NCI-H2171 (cell line): ENCODE measurements around the gene FASN.

Source experiments
- DNase-seq: peaks from one replicate; lab custom pipeline; 2025; lab: John Stamatoyannopoulos, UW

FASN gene

DNA sequence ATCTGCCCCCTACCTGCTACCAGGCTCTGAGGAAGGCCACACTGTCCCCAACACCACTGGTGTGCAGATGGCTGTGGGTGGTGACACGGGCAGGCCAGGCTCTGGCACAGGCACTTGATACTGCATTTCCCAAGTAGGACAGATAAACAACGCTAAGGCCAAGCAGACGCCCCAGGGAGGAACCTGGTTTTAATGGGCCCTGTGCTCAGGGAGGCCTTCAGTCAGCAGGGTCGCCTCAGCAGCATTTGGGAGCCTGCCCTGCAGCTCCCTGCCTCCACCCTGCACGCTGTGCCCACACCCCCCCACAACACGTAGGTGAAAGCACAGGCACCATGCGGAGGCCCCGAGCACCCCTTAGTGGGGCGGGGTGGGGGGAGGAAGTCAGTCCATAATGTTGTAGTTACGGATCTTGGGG lies 3.3 kb upstream of the FASN start:
- DNase-seq, result no peak

DNA sequence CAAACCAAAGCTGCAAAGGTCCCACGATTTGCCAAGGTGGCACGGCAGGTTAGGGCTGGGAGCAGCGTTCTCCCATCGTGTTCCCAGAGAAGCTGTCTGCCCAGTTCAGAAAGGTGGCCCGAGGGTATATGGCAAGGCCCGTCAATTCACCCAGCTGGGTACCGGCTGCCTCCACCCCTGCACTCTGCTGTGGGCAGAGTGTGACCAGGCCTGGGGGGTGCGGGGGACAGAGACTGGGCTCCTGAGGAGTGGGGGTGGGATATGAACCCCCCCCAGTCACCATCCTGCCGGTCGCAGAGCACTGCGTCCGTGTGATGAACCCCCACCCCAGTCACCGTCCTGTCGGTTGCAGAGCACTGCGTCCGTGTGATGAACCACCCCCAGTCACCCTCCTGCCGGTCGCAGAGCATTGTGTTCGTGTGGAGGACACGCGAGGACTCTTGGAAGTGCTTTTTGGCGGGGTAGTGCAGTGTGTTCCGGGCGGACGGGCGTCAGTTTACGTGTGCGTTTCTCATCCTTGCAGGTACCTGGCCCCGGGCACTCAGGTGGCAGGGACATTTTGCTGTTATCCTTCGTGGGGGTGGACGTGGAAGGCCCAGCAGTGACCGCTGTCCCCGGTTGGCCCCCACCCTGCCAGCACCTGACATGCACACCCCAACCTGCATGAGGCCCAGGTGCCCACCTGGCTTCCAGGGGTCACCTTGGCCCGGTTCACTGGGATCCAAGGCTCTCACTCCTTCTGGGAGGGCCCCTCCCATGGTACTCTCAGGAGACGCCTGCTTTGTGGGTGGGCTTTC lies 2.7 kb upstream of the FASN start:
- no peak for DNase-seq

DNA sequence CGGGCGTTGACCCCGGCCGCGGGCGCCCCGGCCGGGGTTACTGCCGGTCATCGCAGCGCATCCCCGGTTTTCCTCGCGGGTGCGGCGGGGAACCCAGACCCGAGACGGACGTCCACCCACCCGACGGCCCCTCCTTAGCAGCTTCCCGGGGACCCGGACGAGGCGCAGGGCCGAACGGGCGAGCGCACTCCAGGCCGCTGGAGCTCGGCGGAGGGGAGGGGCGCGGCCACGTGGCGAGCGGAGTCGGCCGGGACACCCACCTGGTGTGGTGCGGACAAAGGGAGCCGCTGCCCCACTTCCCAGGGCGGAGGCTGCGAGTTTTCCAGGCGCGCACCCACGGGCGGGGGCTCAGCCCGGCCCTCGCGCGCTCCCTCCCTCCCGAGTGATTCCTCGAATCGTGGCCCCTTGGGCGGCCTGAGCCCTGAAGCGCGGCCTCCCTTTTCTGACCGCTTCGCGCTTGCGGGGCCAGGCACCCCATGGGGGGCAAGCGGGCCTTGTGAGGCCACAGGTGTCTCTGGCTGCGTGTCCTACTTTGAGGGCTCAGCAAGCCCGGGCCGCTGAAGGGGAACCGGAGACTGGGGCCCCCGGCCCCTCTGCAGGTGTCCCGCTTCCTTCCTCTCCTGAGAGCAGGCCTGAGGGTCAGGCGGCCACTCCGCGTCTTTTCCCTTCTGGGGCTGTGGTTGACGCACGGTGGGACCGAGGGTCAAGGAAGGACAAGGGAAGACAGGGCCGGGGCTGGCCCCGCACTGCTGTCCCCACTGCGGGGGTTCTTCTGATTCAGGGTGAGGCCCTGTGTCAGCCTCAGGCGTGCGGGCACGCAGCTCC lies 1.1 kb upstream of the FASN start:
- no peak for DNase-seq

DNA sequence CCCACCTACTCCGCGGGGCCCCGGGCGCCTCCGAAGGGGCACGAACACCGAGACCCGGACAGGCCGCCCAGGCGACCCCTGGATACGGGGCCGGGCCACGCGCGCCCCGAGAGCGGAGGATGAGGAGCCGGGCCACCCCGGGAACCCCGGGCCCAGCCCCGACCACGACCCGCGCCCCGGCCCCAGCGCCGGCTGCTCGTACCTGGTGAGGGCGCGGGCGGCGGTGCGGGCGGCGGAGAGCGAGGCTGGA lies 192 bp downstream of the FASN start:
- DNase-seq, result no peak

DNA sequence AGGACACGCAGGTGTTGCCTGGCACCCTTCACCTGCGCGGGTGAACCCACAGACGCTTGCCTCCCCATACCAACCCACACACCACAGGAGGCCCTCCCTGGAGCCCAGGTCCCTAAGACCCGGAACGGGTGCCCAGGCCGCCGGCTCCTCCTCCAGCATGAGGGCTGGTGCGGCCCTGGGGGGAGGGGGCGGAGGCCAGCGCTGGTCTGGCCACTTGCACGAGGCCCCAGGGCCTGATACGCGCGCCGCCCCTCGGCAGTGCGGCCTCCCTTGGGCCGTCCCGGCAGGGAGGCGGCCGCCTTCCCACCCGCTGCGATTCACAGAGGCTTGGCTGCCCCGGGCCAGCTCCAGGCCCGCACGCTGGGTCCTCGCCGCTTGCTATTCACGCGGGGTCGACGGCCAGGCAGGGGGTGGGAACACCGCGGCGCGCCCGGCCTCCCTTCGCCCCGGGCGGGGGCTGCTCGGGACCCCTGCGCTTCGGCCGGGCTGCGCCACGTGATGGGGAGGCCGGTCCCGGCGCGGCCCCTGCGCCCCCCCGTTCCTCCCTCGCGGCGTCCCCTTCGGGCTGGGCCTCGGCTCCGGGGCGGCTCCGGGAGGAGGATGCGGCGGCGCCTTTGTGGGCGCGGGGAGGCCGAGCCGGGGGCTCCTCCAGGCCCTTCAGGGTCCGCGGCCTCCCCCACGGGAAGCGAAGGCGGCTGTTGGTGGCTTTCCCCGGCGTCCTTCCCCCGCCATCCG lies 685 bp downstream of the FASN start:
- no peak for DNase-seq

DNA sequence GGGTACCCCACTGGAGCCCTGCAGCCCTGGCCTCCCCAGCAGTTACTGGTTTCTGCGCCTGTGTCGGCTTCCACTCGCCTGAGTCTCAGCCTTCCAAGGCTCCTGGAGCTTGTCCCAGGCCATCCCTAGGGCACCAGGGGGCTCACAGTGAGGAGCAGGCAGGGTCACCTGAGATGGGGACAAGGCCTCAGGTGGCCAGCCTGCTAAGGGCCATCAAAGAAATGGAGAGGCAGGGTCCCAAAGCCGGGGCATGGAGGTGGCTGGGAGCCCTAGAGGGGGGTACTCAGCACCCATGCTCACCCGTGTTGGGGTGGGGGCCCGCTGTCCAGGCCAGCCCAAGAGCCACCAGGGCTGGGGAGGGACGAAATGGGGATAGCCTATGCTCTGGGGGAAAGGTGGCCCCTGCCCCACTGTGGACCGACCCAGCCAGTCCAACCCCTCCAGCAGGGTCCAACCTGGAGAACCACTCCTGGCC lies 1.3 kb downstream of the FASN start:
- no peak for DNase-seq

DNA sequence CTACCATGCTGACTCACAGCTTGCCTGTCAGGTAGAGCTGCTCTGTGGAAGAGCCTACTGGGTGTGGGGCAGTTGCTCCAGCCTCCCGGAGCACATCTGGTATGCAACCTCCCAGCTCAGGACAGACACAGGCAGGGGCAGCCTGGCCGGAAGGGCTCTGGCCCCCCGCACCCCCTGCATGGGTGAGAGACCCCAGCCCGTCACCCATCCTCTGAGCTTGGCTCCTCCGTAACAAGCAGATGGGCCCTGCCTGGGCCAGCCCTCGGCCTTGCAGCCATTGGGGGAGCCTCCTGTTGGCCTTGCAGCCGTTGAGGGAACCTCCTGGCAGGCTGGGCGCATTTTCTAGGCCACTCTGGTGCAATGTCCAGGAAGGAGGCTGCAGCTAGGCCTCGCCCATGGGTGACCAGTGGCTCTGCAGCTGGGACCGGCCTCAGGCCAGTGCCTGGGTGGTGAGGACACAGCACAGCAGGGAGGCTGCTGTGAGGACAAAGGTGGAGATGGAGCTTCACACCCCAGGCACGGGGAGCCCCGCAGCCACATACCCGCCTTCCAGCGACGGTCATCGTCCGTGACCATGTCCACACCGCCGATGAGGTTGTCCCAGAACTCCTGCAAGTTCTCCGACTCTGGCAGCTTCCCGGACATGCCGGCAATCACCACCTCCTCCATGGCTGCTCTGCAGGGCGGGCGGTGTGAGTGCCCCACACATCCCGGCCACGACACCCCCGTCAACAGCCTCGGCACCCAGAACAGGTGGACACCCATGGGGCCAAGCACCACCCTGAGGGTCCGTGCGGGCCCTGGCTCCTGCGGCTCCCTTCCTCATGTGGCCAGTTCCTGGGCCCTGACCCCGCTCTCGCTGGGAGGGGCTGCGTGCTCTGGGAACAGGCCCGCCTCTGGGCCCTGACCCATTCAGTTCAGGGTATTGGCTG lies 2.0 kb downstream of the FASN start:
- DNase-seq, result no peak

DNA sequence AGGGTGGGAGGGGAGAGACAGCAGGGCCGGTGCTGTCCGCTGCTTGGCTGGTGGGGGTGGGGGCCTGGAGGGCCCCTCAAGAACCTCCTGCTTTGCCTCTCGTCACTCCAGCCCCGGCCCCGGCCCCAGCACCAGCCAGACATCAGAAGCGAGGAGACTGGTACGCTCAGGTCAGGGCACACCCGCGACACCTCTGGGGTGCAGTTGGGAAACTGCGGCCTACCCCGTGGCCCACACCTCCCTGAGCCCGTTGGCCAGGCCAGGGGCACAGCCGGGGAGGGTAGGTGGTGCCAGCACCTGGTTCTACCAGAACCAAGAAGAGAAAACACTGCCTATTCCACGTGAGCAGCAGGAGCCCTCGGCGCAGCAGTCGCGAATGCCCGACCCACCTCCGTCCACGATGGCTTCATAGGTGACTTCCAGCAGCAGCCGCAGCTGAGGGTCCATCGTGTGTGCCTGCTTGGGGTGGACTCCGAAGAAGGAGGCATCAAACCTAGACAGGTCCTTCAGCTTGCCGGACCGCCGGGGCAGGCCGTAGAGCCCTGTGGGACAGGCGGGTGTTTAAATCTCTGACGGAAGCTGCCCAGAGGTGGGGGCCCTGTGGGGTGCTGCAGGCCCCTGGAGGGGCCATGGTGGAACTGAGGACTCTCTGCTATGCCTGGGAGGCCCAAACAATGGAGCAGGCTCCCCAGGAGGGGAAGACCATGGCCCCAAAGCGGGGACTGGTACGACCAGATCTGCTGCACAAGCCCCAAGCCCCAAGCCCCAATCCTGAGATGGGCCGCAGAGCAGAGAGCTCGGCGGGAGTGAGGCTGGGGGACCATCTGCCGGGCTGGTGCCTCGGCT lies 2.9 kb downstream of the FASN start:
- DNase-seq, result no peak

DNA sequence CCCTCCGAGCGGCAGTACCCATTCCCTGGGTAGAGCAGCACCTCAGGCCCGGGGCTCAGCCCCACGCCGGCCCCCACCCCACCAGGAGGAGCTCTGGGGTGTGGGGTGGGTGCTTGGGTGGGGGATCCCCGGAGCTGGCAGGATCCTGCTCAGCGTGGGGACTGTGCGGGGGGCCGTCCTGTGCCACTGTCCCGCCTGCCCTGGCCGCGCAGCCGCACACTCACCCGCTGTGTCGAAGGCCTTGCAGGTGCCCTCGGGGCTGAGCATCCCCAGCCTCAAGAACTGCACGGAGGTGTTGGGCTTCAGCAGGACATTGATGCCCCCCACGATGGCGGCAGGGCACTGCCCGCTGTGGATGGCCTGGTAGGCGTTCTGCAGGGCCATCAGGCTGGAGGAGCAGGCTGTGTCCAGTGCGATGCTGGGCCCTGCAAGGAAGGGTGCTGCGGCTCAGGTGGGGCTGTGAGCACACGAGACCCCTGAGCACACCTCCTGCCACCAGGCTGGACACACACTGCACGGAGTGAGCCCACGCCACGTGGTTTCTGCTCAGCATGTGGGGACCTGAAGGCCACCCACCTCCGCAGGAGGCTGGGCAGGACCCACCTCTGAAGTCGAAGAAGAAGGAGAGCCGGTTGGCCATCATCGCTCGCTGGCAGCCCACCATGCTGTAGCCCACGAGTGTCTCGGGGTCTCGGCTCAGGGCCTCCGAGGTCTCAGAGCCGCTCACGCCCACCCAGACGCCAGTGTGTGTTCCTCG lies 4.9 kb downstream of the FASN start:
- DNase-seq, result no peak

DNA sequence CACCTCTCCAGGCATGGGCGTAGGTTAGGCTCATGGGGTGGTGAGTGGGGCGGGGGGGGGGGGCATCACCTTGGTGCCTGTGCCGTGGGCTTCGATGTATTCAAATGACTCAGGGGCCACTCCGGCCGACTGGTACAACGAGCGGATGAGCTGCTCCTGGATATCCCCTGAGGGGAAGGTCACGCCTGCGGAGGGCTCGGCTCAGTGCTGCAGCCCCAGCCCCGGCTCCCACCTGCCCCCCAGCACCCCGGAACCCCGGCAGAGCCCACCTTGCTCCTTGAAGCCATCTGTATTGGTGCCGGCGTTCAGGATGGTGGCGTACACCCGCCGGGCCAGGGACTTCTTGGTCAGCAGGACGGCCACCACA lies 5.4 kb downstream of the FASN start:
- no peak for DNase-seq

DNA sequence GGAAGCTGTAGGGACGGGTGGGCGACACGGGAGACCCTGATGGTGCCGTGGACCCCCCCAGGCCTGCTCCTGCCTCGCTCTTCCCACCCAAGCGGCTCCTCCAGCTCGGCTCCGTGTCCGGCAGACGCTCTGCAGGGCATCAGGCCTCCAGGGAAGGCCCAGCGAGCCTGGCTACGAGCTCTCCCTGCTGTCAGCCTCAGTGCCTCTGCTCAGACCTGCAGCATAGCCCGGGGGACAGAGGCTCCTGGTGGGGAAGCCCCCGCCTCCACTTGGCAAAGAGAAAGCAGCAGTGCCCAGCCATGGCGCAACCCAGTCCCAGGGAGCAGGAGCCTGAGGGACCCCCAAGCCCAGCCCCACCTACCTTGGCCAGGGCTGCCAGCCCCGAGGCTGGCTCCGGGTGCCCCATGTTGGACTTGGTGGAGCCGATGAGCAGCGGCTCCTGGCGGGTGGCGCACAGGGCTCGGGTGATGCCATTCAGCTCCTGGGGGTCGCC lies 5.9 kb downstream of the FASN start:
- DNase-seq, result no peak

DNA sequence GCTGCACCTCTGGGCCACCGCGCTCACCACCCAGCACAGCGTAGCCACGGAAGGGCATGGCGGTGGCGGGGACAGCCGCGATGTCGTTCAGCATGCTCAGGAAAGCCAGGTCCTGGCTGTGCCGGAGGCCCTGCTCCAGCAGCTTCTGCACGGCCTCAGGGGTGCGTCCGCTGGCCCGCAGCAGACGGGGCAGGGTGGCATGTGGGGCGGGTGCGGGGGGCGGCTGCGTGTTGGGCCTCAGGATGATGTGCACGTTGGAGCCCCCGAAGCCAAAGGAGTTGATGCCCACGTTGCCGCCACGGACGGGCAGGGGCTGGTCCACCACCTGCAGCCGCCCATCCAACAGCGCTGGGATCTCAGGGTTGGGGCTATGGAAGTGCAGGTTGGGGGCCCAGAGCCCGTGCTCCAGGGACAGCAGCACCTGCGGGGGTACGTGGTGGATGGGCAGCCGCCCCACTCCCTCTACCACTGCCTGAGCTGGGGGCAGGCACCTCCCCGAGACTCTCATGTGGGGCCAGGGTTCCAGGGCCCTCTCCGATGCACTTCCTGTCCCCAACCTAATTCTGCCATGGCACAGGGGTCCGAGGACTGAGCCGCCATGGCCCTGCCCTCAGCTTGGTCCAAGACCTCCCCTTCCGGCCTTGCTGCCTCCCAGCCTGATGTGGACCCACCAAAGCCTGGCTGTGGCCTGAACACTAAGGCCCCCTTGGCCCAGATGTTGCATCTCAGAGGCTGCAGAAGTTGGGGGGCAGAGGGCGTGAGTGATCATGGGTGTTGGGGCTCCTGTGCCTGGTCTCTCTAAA lies 6.6 kb downstream of the FASN start:
- DNase-seq, result no peak

DNA sequence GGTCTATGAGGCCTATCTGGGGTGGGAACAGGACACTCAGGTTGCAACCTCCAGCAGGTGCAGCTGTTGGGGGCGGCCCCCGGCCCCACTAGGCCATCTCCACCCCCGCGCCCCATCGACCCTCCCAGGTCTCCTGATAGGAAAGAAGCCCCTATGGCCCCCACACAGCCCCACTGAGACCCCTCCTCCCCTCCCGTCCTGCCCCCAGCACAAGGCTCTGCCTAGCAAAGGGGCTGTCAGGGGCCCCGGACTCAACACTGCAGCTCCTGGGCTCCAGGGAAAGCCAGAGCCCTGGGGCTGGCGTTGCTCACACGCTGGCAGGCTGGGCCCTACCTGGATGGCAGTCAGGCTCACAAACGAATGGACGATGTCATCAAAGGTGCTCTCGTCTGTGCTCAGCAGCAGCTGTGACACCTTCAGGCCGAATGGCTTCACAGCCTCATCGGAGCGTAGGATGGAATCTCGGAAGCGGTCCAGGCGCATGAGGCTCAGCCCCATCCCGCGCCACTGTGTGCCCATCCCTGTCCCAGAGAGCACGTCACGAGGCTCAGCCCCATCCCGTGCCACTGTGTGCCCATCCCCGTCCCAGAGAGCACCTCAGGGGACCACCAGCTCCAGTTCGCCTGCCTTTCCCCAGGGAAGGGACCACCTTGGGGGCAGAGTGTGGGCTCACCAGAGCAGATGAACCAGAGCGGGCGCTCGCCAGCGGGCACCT lies 7.3 kb downstream of the FASN start:
- no peak for DNase-seq

DNA sequence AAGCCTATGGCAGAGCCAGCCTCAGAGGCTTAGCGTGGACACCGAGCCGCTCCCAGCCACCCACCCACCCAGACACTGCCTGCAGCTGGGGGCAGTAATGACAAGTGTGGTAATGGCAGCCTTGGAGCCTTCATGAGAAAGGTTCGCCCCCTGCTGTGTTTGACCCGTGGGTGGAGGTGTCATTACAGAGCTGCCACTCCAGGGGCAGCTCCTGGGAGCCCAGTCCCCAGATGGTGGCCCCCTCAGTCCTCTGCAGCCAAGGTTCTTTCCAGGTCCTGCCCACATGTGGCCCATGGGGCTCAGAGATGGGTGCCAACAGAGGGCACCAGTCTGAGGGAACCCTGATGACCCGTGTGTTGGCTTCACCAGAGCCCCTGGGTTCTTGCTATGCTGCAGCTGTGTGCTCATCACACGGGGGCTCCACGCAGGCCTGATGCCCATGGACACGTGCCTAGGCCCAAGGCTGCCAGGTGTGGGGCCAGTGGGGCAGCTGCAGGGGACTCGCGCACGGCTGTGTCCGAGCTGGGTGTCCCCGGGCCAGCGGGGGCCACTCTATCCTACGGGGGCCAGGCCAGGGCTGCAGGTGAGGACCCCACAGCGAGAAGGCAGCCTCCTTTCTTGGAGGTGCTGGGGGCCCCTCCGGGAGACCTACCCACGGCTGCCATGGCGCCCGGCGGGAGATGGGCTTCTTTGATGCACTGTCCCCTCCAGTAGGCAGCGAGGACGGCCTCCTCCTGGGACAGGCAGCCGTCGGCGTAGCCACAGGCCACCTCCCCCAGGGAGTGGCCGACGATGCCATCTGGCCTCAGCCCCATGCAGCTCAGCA lies 8.1 kb downstream of the FASN start:
- DNase-seq, result no peak

DNA sequence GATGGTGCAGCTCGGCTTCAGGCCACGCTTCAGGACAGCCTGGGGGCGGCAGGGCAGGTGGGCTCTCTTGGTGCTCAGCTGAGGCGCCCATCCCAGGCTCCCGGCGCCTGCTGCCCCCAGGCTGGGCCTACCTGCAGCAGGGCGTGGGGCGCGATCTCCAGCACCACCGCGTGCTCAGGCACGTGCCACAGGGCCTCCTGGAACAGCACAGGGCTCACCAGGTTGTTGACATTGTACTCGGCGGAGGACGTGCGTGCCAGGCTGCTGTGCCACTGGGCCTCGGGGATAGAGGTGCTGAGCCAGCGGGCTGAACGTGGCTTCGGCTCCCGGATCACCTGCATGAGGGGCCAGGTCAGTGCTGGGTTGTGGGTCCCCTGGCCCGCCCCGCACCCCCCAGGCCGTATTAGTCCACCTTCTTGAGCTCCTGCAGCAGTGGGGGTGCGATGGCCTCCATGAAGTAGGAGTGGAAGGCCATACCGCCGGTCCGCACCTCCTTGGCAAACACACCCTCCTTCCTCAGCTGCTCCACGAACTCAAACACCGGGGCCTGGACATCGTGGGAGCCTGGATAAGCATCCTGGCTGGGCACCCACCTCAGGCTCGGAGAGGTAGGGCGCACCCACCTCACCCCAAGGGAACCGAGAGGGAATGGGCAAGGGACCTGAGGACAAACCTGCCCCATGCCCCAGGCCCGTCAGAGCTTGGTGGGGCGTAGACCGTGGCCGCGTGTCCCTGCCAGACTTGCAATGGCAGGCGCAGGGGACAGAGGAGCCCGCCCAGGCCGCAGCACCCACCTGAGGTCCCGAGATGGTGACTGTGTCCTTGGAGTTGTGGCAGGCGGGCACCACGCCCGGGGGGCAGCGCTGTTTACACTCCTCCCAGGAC lies 9.0 kb downstream of the FASN start:
- no peak for DNase-seq
